Neural cell (in vitro differentiated cells): ENCODE measurements around the gene PDE2A.

Experiments
- CTCF ChIP-seq: fragments of 450-650 bp; IDR thresholded peaks from 2 replicates; pipeline ENCODE4 v1.5.1; 2014; ENCODE audit warnings: antibody characterized with exemption, mild to moderate bottlenecking, moderate library complexity; ENCODE audit not compliant: poor library complexity, severe bottlenecking
- EZH2 ChIP-seq: fragments of 200-600, 300-800 bp; shearing (Covaris generic), sonication (generic); IDR thresholded peaks from 2 replicates; pipeline ENCODE4 v1.6.1; 2014; ENCODE audit warnings: antibody characterized with exemption, low read length, borderline replicate concordance, mild to moderate bottlenecking; ENCODE audit not compliant: insufficient read depth, poor library complexity, severe bottlenecking
- REST ChIP-seq: IDR thresholded peaks from 2 replicates; pipeline ENCODE4 v1.6.1; 2012; ENCODE audit warnings: borderline replicate concordance

- TF ChIP-seq CTCF (no peak), EZH2 (no peak), REST (no peak)
Observed at GRCh38 chr11:72615329-72615728, 58.9 kb downstream of the PDE2A start.
